ENCODE measurements around the gene MORN4. TPM values are rescaled to one million over a fixed set of nuclear protein-coding genes. Genes with fewer than 3 reads are reported as not detected.
A peak's percentile ranks its signal among the peaks of the same experiment; 100 is the strongest.
"Not testable (repeated sequence)": the region's sequence is repeated elsewhere in the genome, so short reads cannot be mapped to it uniquely, and the experiment has no call there.

Gene MORN4
- total RNA-seq, 4 donors from 2014 or later = 3.7 to 8.2 (median 7.1) TPM

GRCh38 chr10:97640868-97641811, 7.8 kb upstream of the MORN4 start:
- Histone ChIP-seq H3K36me3 (peaks cover 0 to 22% (median 0%) of the 10 kb centered on the region in 3 donors), H3K27me3 (no peaks in the 10 kb centered on the region), H3K27ac (peak overlapping the region; percentile 71 to 92 (median 90)), H3K4me1 (peaks cover 6 to 29% (median 16%) of the 10 kb centered on the region in 4 donors), H3K9me3 (no peaks in the 10 kb centered on the region), H3K4me3 (peak overlapping the region; percentile 69 to 92 (median 90))
- no peak for DNase-seq (ENCODE audit: low spot score in 2 of 2)
- TF ChIP-seq EP300 (IDR thresholded peaks at IDR 0.05) (peak in 1 of 2 donors; percentile 25), POLR2A (IDR thresholded peaks at IDR 0.05) (peak in 1 of 2 donors; percentile 27), CTCF (IDR thresholded peaks at IDR 0.05) (no peak)
- 0 to 2% methylated on average over 30 to 34 of the region's 67 CpGs for WGBS, 2 donors

- Histone ChIP-seq H3K4me1 (peaks cover 6 to 29% (median 16%) of the 10 kb centered on the region in 4 donors), H3K27ac (peak within 1 kb of the TSS; percentile 71 to 92 (median 90)), H3K4me3 (peak within 1 kb of the TSS; percentile 69 to 92 (median 90)), H3K27me3 (no peaks in the 10 kb centered on the region), H3K36me3 (peaks cover 0 to 17% (median 0%) of the 10 kb centered on the region in 3 donors), H3K9me3 (no peaks in the 10 kb centered on the region)
- DNase-seq (ENCODE audit: low spot score in 2 of 2) = peak; percentile 98
- TF ChIP-seq CTCF (IDR thresholded peaks at IDR 0.05) = peak in 2 of 5 experiments; percentile 15 to 35
- peak; percentile 81 to 94 for TF ChIP-seq EP300 (IDR thresholded peaks at IDR 0.05)
- TF ChIP-seq POLR2A (IDR thresholded peaks at IDR 0.05) = peak; percentile 88 to 90
- 5% methylated on average over 24 to 26 of the region's 54 CpGs for WGBS, 2 donors
Observed at GRCh38 chr10:97640174-97640867, 7.0 kb upstream of the MORN4 start, which contains the start of gene PI4K2A. Gene PI4K2A (plus strand): TSS chr10:97640671. CDS start chr10:97640743, 72 bp downstream.

- not testable (repeated sequence) for H3K4me3 ChIP-seq; DNase-seq (ENCODE audit: low spot score in 2 of 2); H3K27me3 ChIP-seq; H3K36me3 ChIP-seq; H3K9me3 ChIP-seq
- WGBS, 2 donors = 87 to 93% methylated on average over 3 of the region's 3 CpGs
- H3K27ac ChIP-seq = peak overlapping the region in 1 of 4 donors; percentile 92
- H3K4me1 ChIP-seq = peaks cover 6 to 29% (median 16%) of the 10 kb centered on the region in 4 donors
Observed at GRCh38 chr10:97639090-97639489, 5.8 kb upstream of the MORN4 start.

GRCh38 chr10:97635577-97635976, 2.3 kb upstream of the MORN4 start:
- H3K4me3 ChIP-seq = no peak overlapping the region
- no peak for DNase-seq (ENCODE audit: low spot score in 2 of 2)
- H3K27me3 ChIP-seq = no peaks in the 10 kb centered on the region
- WGBS, 2 donors = 91 to 96% methylated on average over 1 of the region's 1 CpG
- H3K4me1 ChIP-seq = peaks cover 0 to 18% (median 3%) of the 10 kb centered on the region in 4 donors
- TF ChIP-seq POLR2A (IDR thresholded peaks at IDR 0.05) = no peak
- no peak for TF ChIP-seq CTCF (IDR thresholded peaks at IDR 0.05)
- no peak for TF ChIP-seq EP300 (IDR thresholded peaks at IDR 0.05)
- H3K36me3 ChIP-seq = no peaks in the 10 kb centered on the region
- no peaks in the 10 kb centered on the region for H3K9me3 ChIP-seq
- no peak overlapping the region for H3K27ac ChIP-seq

GRCh38 chr10:97633921-97634320, 621 bp upstream of the MORN4 start:
- H3K36me3 ChIP-seq = no peaks in the 10 kb centered on the region
- no peaks in the 10 kb centered on the region for H3K9me3 ChIP-seq
- peaks cover 0 to 18% (median 3%) of the 10 kb centered on the region in 4 donors for H3K4me1 ChIP-seq
- WGBS, 2 donors = 87% methylated on average over 8 of the region's 8 CpGs
- H3K27me3 ChIP-seq = no peaks in the 10 kb centered on the region
- peak overlapping the region; percentile 62 to 91 (median 71) for H3K4me3 ChIP-seq
- TF ChIP-seq CTCF (IDR thresholded peaks at IDR 0.05) (peak in 1 of 5 experiments; percentile 31), POLR2A (IDR thresholded peaks at IDR 0.05) (no peak)
- DNase-seq (ENCODE audit: low spot score in 2 of 2) = no peak
- peak overlapping the region; percentile 19 to 85 (median 37) for H3K27ac ChIP-seq

Measured in tibial nerve (tissue), 4 donors.